Activated CD4-positive, alpha-beta T cell treated with anti-CD3 and anti-CD28 coated beads for 36 hours (primary cell): Measurements from ENCODE around the gene USPL1. TPM values are rescaled to one million over a fixed set of nuclear protein-coding genes. Genes with fewer than 3 reads are reported as not detected.

Source experiments
- ATAC-seq: fragments of 200-7000 bp; cut with Tn5 transposase; one replicate; pipeline ENCODE4 v1.10.0; 2021; ENCODE audit warnings: mild to moderate bottlenecking, moderate library complexity
- CTCF ChIA-PET: fragments of 350-600 bp; sonication (Branson Sonifier 250); formaldehyde crosslinking; loops from one replicate; lab custom pipeline; 2021; ENCODE audit warnings: antibody characterized with exemption; lab: Charles Lee
- POLR2A ChIA-PET: fragments of 350-600 bp; sonication (Branson Sonifier 250); formaldehyde crosslinking; loops from one replicate; lab custom pipeline; 2021; ENCODE audit warnings: antibody characterized with exemption, inconsistent platforms; lab: Charles Lee
- DNase-seq: peaks from one replicate; pipeline ENCODE4 v3.0.0-alpha.2; 2020
- H3K27ac Mint-ChIP-seq: one replicate; pipeline ENCODE4 v1.8.0; 2021; ENCODE audit warnings: mixed read lengths
- H3K27me3 Mint-ChIP-seq: one replicate; pipeline ENCODE4 v1.8.0; 2021; ENCODE audit warnings: mixed read lengths
- H3K36me3 Mint-ChIP-seq: one replicate; pipeline ENCODE4 v1.8.0; 2021; ENCODE audit warnings: low read depth, mixed read lengths
- H3K4me1 Mint-ChIP-seq: one replicate; pipeline ENCODE4 v1.8.0; 2021; ENCODE audit warnings: mixed read lengths
- H3K4me3 Mint-ChIP-seq: one replicate; pipeline ENCODE4 v1.8.0; 2021; ENCODE audit warnings: mild to moderate bottlenecking, moderate library complexity, mixed read lengths
- H3K9me3 Mint-ChIP-seq: one replicate; pipeline ENCODE4 v1.8.0; 2021; ENCODE audit warnings: low read depth, mixed read lengths
- intact Hi-C, 2 experiments: fragments of 100-400 bp; cut with DNase I in 1 of 2; cut with micrococcal nuclease in 1 of 2; formaldehyde crosslinking; loops; one replicate each; pipeline versions ENCODE4 v1.14.2 to v1.15.1; 2022 to 2024; cut with DNase I, micrococcal nuclease
- total RNA-seq, 2 experiments: library from RNA; stranded (reverse); gene quantifications; one replicate each; pipeline ENCODE4 v1.2.3, GENCODE V29; 2021

The USPL1 gene
- total RNA-seq, 2 experiments from 2014 or later: 14.8 to 16.9 TPM

GRCh38 chr13:30692113-30692512 is 74.4 kb downstream of the USPL1 start:
- peaks cover 9% of the 10 kb centered on the region for H3K27me3 Mint-ChIP-seq
- H3K27ac Mint-ChIP-seq: no peak overlapping the region
- peaks cover 18% of the 10 kb centered on the region for H3K4me1 Mint-ChIP-seq
- ChIA-PET CTCF (no interaction called here), POLR2A (no interaction called here)
- intact Hi-C loops: no loop called here
- H3K36me3 Mint-ChIP-seq: no peaks in the 10 kb centered on the region
- no peak overlapping the region for H3K4me3 Mint-ChIP-seq
- no peak for DNase-seq
- ATAC-seq: no peak
- no peaks in the 10 kb centered on the region for H3K9me3 Mint-ChIP-seq

- Mint-ChIP-seq H3K4me3 (no peak overlapping the region), H3K4me1 (peaks cover 10% of the 10 kb centered on the region), H3K36me3 (no peaks in the 10 kb centered on the region), H3K9me3 (no peaks in the 10 kb centered on the region), H3K27ac (no peak overlapping the region), H3K27me3 (peaks cover 12% of the 10 kb centered on the region)
- intact Hi-C loops: no loop called here
- ATAC-seq (no peak), DNase-seq (no peak)
- CTCF ChIA-PET: interaction anchor here (0.7 to 1.0 kb wide), 2 partner anchors 49 to 125 kb away, joined by 3 read pairs; no protein-coding TSS in a partner anchor
- POLR2A ChIA-PET: interaction anchor here (0.6 kb wide), 1 partner anchor 430 kb away, joined by 8 read pairs; no protein-coding TSS in a partner anchor
Measured at GRCh38 chr13:30696278-30697176, 78.8 kb downstream of the USPL1 start.

- no peak for ATAC-seq
- peaks cover 10% of the 10 kb centered on the region for H3K4me1 Mint-ChIP-seq
- DNase-seq: no peak
- intact Hi-C loops: no loop called here
- H3K4me3 Mint-ChIP-seq: no peak overlapping the region
- H3K9me3 Mint-ChIP-seq: no peaks in the 10 kb centered on the region
- CTCF ChIA-PET: interaction anchor here (0.7 to 1.0 kb wide), 2 partner anchors 50 to 124 kb away, joined by 3 read pairs; no protein-coding TSS in a partner anchor
- POLR2A ChIA-PET: no interaction called here
- no peaks in the 10 kb centered on the region for H3K36me3 Mint-ChIP-seq
- peaks cover 12% of the 10 kb centered on the region for H3K27me3 Mint-ChIP-seq
- H3K27ac Mint-ChIP-seq: no peak overlapping the region
Measured at GRCh38 chr13:30697177-30697953, 79.6 kb downstream of the USPL1 start.

- H3K27me3 Mint-ChIP-seq: peaks cover 12% of the 10 kb centered on the region
- ChIA-PET CTCF (no interaction called here), POLR2A (no interaction called here)
- ATAC-seq (no peak), DNase-seq (no peak)
- intact Hi-C loops: no loop called here
- no peak overlapping the region for H3K27ac Mint-ChIP-seq
- H3K36me3 Mint-ChIP-seq: no peaks in the 10 kb centered on the region
- no peaks in the 10 kb centered on the region for H3K9me3 Mint-ChIP-seq
- H3K4me3 Mint-ChIP-seq: no peak overlapping the region
- H3K4me1 Mint-ChIP-seq: peaks cover 10% of the 10 kb centered on the region
Measured at GRCh38 chr13:30697996-30698401, 80.3 kb downstream of the USPL1 start.

GRCh38 chr13:30698488-30699005 is 80.8 kb downstream of the USPL1 start:
- H3K27me3 Mint-ChIP-seq: peaks cover 12% of the 10 kb centered on the region
- CTCF ChIA-PET: no interaction called here
- ATAC-seq (no peak), DNase-seq (no peak)
- no peaks in the 10 kb centered on the region for H3K9me3 Mint-ChIP-seq
- H3K4me3 Mint-ChIP-seq: no peak overlapping the region
- POLR2A ChIA-PET: no interaction called here
- H3K36me3 Mint-ChIP-seq: no peaks in the 10 kb centered on the region
- peaks cover 10% of the 10 kb centered on the region for H3K4me1 Mint-ChIP-seq
- intact Hi-C loops: no loop called here
- no peak overlapping the region for H3K27ac Mint-ChIP-seq

- ATAC-seq (peak; percentile 23), DNase-seq (no peak)
- Mint-ChIP-seq H3K4me1 (peaks cover 10% of the 10 kb centered on the region), H3K27ac (no peak overlapping the region), H3K4me3 (no peak overlapping the region), H3K36me3 (no peaks in the 10 kb centered on the region), H3K27me3 (peaks cover 9% of the 10 kb centered on the region), H3K9me3 (no peaks in the 10 kb centered on the region)
- intact Hi-C loops: no loop called here
- POLR2A ChIA-PET: no interaction called here
- CTCF ChIA-PET: interaction anchor here (0.7 kb wide), 1 partner anchor 66 kb away, joined by 3 read pairs; no protein-coding TSS in a partner anchor
Measured at GRCh38 chr13:30700364-30700763, 82.6 kb downstream of the USPL1 start.

GRCh38 chr13:30702006-30702405 is 84.3 kb downstream of the USPL1 start:
- ATAC-seq (no peak), DNase-seq (no peak)
- H3K27me3 Mint-ChIP-seq: peaks cover 6% of the 10 kb centered on the region
- no peaks in the 10 kb centered on the region for H3K4me1 Mint-ChIP-seq
- H3K27ac Mint-ChIP-seq: no peak overlapping the region
- intact Hi-C loops: no loop called here
- CTCF ChIA-PET: no interaction called here
- POLR2A ChIA-PET: no interaction called here
- H3K36me3 Mint-ChIP-seq: no peaks in the 10 kb centered on the region
- H3K4me3 Mint-ChIP-seq: no peak overlapping the region
- H3K9me3 Mint-ChIP-seq: no peaks in the 10 kb centered on the region

- Mint-ChIP-seq H3K36me3 (no peaks in the 10 kb centered on the region), H3K27ac (no peak overlapping the region), H3K9me3 (no peaks in the 10 kb centered on the region), H3K4me1 (no peaks in the 10 kb centered on the region), H3K27me3 (peaks cover 3% of the 10 kb centered on the region), H3K4me3 (no peak overlapping the region)
- ChIA-PET POLR2A (interaction anchor here (0.5 to 0.7 kb wide), 2 partner anchors 35 to 61 kb away, joined by 3 read pairs; no protein-coding TSS in a partner anchor), CTCF (interaction anchor here (1.1 kb wide), 1 partner anchor 36 kb away, joined by 3 read pairs; no protein-coding TSS in a partner anchor)
- no peak for ATAC-seq
- intact Hi-C loops: no loop called here
- DNase-seq: no peak
Measured at GRCh38 chr13:30704596-30704995, 86.9 kb downstream of the USPL1 start.

- Mint-ChIP-seq H3K9me3 (no peaks in the 10 kb centered on the region), H3K27me3 (peaks cover 3% of the 10 kb centered on the region), H3K27ac (no peak overlapping the region), H3K4me1 (no peaks in the 10 kb centered on the region), H3K4me3 (no peak overlapping the region), H3K36me3 (no peaks in the 10 kb centered on the region)
- POLR2A ChIA-PET: no interaction called here
- no peak for ATAC-seq
- intact Hi-C loops: no loop called here
- CTCF ChIA-PET: interaction anchor here (1.1 to 1.6 kb wide), 2 partner anchors 12 to 35 kb away, joined by 3 read pairs; no protein-coding TSS in a partner anchor
- no peak for DNase-seq
Measured at GRCh38 chr13:30705680-30706079, 88.0 kb downstream of the USPL1 start.

- ChIA-PET POLR2A (no interaction called here), CTCF (interaction anchor here (0.9 kb wide), 1 partner anchor 16 kb away, joined by 4 read pairs; no protein-coding TSS in a partner anchor)
- DNase-seq: no peak
- peaks cover 6% of the 10 kb centered on the region for H3K27me3 Mint-ChIP-seq
- no peaks in the 10 kb centered on the region for H3K36me3 Mint-ChIP-seq
- H3K4me3 Mint-ChIP-seq: no peak overlapping the region
- H3K9me3 Mint-ChIP-seq: no peaks in the 10 kb centered on the region
- H3K27ac Mint-ChIP-seq: no peak overlapping the region
- intact Hi-C loops: no loop called here
- H3K4me1 Mint-ChIP-seq: peaks cover 12% of the 10 kb centered on the region
- no peak for ATAC-seq
Measured at GRCh38 chr13:30708541-30708940, 90.8 kb downstream of the USPL1 start.
